Astrocyte (in vitro differentiated cells and primary cell): ENCODE results near the gene USP40. TPM values are rescaled to one million over a fixed set of nuclear protein-coding genes. Genes with fewer than 3 reads are reported as not detected.
A peak's percentile ranks its signal among the peaks of the same experiment; 100 is the strongest.

Source experiments
- DNase-seq: peaks from one replicate; pipeline ENCODE4 v3.0.0-alpha.2; 2010; ENCODE audit warnings: low read depth
- FAIRE-seq: peaks from 2 replicates; lab custom pipeline; 2011; peaks lifted over from hg19 to GRCh38; lab: Jason Lieb, UNC
- H2AFZ ChIP-seq: 2 replicates; pipeline ENCODE4 v1.6.0; 2012; ENCODE audit warnings: low read depth, low read length, inconsistent platforms
- H3K27ac ChIP-seq: 2 replicates; pipeline ENCODE4 v1.5.1; 2011; ENCODE audit warnings: low read depth, low read length, inconsistent platforms
- H3K27me3 ChIP-seq: 2 replicates; pipeline ENCODE4 v1.6.0; 2011; ENCODE audit warnings: low read length, inconsistent platforms; ENCODE audit not compliant: insufficient read depth
- H3K36me3 ChIP-seq: 2 replicates; pipeline ENCODE4 v1.5.1; 2011; ENCODE audit warnings: low read length, inconsistent platforms; ENCODE audit not compliant: insufficient read depth
- H3K4me1 ChIP-seq: 2 replicates; pipeline ENCODE4 v1.5.1; 2011; ENCODE audit warnings: low read length, inconsistent platforms; ENCODE audit not compliant: insufficient read depth
- H3K4me2 ChIP-seq: 2 replicates; pipeline ENCODE4 v1.6.0; 2012; ENCODE audit warnings: low read length, inconsistent platforms
- H3K4me3 ChIP-seq: 2 replicates; pipeline ENCODE4 v1.5.1; 2011; ENCODE audit warnings: low read depth, mild to moderate bottlenecking, low read length, inconsistent platforms; ENCODE audit not compliant: insufficient read depth
- H3K79me2 ChIP-seq: 2 replicates; pipeline ENCODE4 v1.6.0; 2012; ENCODE audit warnings: mild to moderate bottlenecking, low read length, inconsistent platforms; ENCODE audit not compliant: insufficient read depth
- H3K9ac ChIP-seq: 2 replicates; pipeline ENCODE4 v1.6.0; 2012; ENCODE audit warnings: mild to moderate bottlenecking, low read length, inconsistent platforms
- H3K9me3 ChIP-seq: 2 replicates; pipeline ENCODE4 v1.5.1; 2012; ENCODE audit warnings: low read depth, mild to moderate bottlenecking, low read length, inconsistent platforms; ENCODE audit not compliant: insufficient read depth
- H4K20me1 ChIP-seq: 2 replicates; pipeline ENCODE4 v1.6.0; 2012; ENCODE audit warnings: low read length, inconsistent platforms; ENCODE audit not compliant: insufficient read depth
- H3K27ac Mint-ChIP-seq: one replicate; pipeline ENCODE4 v1.8.0; 2021; ENCODE audit warnings: mild to moderate bottlenecking, mixed read lengths; ENCODE audit not compliant: unreplicated experiment
- H3K27me3 Mint-ChIP-seq: one replicate; pipeline ENCODE4 v1.8.0; 2021; ENCODE audit warnings: low read depth, mixed read lengths; ENCODE audit not compliant: unreplicated experiment
- H3K36me3 Mint-ChIP-seq: one replicate; pipeline ENCODE4 v1.8.0; 2021; ENCODE audit warnings: low read depth, mixed read lengths; ENCODE audit not compliant: unreplicated experiment
- H3K4me1 Mint-ChIP-seq: one replicate; pipeline ENCODE4 v1.8.0; 2021; ENCODE audit warnings: low read depth, mixed read lengths; ENCODE audit not compliant: unreplicated experiment
- H3K4me3 Mint-ChIP-seq: one replicate; pipeline ENCODE4 v1.8.0; 2021; ENCODE audit warnings: mild to moderate bottlenecking, moderate library complexity, mixed read lengths; ENCODE audit not compliant: unreplicated experiment
- H3K9me3 Mint-ChIP-seq: one replicate; pipeline ENCODE4 v1.8.0; 2021; ENCODE audit warnings: mild to moderate bottlenecking, mixed read lengths; ENCODE audit not compliant: unreplicated experiment
- EZH2 ChIP-seq: IDR thresholded peaks from 2 replicates; pipeline ENCODE4 v1.6.1; 2012; ENCODE audit warnings: mild to moderate bottlenecking, low read length, inconsistent platforms; ENCODE audit not compliant: insufficient read depth
- total RNA-seq: library from RNA; stranded (reverse); gene quantifications from 2 replicates; pipeline ENCODE4 v1.2.1, GENCODE V29; 2021
- TF ChIP-seq, protein P1 (sequence below): IDR thresholded peaks from 2 replicates; pipeline ENCODE4 v1.5.1; 2011; ENCODE audit warnings: low read depth, mild to moderate bottlenecking, inconsistent platforms, low read length, moderate library complexity; ENCODE audit not compliant: insufficient read depth

The USP40 gene
- total RNA-seq, 1 donor from 2014 or later, result 25.4 TPM

DNA sequence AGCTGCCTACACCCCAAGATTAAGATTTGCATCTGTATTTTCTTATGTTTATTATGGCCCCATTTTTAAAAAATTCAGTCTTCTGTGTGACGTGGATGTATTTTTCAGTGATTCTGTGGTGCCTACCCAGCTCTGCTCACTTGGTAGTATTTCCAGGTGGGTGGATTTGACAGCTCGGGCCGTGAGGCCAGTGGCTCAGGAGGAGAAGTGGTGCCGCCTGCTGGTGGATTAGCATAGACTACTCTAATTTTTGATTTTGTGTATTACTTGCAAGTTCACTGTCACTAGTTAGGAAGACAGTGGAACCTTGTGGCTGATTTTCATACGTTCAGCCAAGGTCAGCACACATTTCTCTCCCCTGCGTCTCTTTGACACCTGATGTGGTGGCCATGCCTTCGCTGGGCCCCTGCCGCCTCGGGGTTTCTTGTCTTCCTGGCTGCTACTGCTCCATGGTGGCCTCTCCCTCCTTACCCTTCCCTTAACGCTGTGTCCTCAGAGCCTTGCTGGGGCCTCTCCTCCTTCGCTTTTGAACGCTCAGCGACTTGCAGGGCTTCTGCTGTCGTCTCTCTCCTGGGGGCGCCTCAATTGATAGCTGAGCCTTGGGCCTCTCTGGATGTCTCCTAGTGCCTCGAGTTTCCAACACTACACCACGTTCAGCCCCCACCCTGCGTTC, 122.9 kb downstream of the USP40 start:
- Histone ChIP-seq H3K4me2 (no peak overlapping the region), H3K36me3 (no peaks in the 10 kb centered on the region), H3K27me3 (no peaks in the 10 kb centered on the region), H3K79me2 (no peaks in the 10 kb centered on the region), H2AFZ (no peak overlapping the region), H3K27ac (no peak overlapping the region), H3K9me3 (no peaks in the 10 kb centered on the region), H3K9ac (no peak overlapping the region), H3K4me1 (no peaks in the 10 kb centered on the region), H3K4me3 (no peak overlapping the region), H4K20me1 (no peaks in the 10 kb centered on the region)
- TF ChIP-seq, protein P1, sequence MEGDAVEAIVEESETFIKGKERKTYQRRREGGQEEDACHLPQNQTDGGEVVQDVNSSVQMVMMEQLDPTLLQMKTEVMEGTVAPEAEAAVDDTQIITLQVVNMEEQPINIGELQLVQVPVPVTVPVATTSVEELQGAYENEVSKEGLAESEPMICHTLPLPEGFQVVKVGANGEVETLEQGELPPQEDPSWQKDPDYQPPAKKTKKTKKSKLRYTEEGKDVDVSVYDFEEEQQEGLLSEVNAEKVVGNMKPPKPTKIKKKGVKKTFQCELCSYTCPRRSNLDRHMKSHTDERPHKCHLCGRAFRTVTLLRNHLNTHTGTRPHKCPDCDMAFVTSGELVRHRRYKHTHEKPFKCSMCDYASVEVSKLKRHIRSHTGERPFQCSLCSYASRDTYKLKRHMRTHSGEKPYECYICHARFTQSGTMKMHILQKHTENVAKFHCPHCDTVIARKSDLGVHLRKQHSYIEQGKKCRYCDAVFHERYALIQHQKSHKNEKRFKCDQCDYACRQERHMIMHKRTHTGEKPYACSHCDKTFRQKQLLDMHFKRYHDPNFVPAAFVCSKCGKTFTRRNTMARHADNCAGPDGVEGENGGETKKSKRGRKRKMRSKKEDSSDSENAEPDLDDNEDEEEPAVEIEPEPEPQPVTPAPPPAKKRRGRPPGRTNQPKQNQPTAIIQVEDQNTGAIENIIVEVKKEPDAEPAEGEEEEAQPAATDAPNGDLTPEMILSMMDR, result peak; percentile 91
- TF ChIP-seq EZH2, result no peak
- FAIRE-seq, result peak; percentile 88
- H3K36me3 Mint-ChIP-seq, result peaks cover 11% of the 10 kb centered on the region
- H3K9me3 Mint-ChIP-seq, result no peaks in the 10 kb centered on the region
- H3K4me1 Mint-ChIP-seq, result no peaks in the 10 kb centered on the region
- no peak overlapping the region for H3K4me3 Mint-ChIP-seq
- DNase-seq, result peak; percentile 52
- peaks cover 1% of the 10 kb centered on the region for H3K27me3 Mint-ChIP-seq
- no peak overlapping the region for H3K27ac Mint-ChIP-seq

DNA sequence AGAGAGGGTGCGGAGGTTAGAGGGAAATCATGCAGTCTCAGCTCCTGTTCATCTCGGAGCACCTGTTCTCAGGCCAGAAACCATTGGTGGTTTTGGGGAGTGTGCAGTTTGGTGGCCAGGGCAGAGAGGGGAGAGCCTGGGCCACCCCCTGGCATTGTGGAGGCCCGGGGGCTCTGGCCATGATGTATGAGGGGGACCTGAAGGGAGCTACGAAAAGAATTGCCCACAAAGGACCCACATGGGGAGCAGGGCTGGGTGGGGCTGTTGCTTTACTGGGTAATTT, 124.6 kb downstream of the USP40 start:
- Histone ChIP-seq H3K27me3 (no peaks in the 10 kb centered on the region), H4K20me1 (no peaks in the 10 kb centered on the region), H2AFZ (no peak overlapping the region), H3K4me2 (no peak overlapping the region), H3K27ac (no peak overlapping the region), H3K79me2 (no peaks in the 10 kb centered on the region), H3K4me1 (no peaks in the 10 kb centered on the region), H3K36me3 (peaks cover 3% of the 10 kb centered on the region), H3K9ac (no peak overlapping the region), H3K4me3 (no peak overlapping the region), H3K9me3 (no peaks in the 10 kb centered on the region)
- no peak for TF ChIP-seq EZH2
- TF ChIP-seq, protein P1, result no peak
- Mint-ChIP-seq H3K27me3 (peaks cover 1% of the 10 kb centered on the region), H3K36me3 (peaks cover 9% of the 10 kb centered on the region), H3K27ac (no peak overlapping the region), H3K4me1 (no peaks in the 10 kb centered on the region), H3K9me3 (no peaks in the 10 kb centered on the region), H3K4me3 (no peak overlapping the region)
- FAIRE-seq (no peak), DNase-seq (no peak)
